ENCODE results near the gene NR2F1. TPM values are rescaled to one million over a fixed set of nuclear protein-coding genes. Genes with fewer than 3 reads are reported as not detected.

Gene NR2F1
- total RNA-seq, 1 experiment from 2014 or later: 1.3 TPM

- DNase-seq: no peak
- intact Hi-C loops (cut with micrococcal nuclease; ENCODE audit: unreplicated experiment): no loop called here
- TF ChIP-seq CTCF (conservative IDR thresholded peaks at IDR 0.05) (no peak), EZH2 (IDR thresholded peaks at IDR 0.05; ENCODE audit: low read depth) (no peak)
- H3K9me2 ChIP-seq (ENCODE audit: insufficient read depth): no peaks in the 10 kb centered on the region
- H3F3A ChIP-seq (ENCODE audit: insufficient read depth, low read depth): peaks cover 12% of the 10 kb centered on the region; the same call in 1 of the 2 replicates
- H3K36me3 ChIP-seq (ENCODE audit: low read depth): no peaks in the 10 kb centered on the region
- no peak overlapping the region for H3K4me3 ChIP-seq
- H4K20me1 ChIP-seq (ENCODE audit: insufficient read depth): no peaks in the 10 kb centered on the region
- BruUV-seq (replicated peaks): no TSS peak
- no peaks in the 10 kb centered on the region for H3K79me2 ChIP-seq (ENCODE audit: low read depth)
- no peaks in the 10 kb centered on the region for H3K27me3 ChIP-seq (ENCODE audit: insufficient read depth, low read depth)
- H2AFZ ChIP-seq: no peak overlapping the region
- H3K27ac ChIP-seq: no peak overlapping the region
- no peaks in the 10 kb centered on the region for H3K9me3 ChIP-seq (ENCODE audit: insufficient read depth, low read depth)
- POLR2A ChIA-PET (ENCODE audit: unreplicated experiment): no interaction called here
- CTCF ChIA-PET: interaction anchor here (0.6 kb wide), 1 partner anchor 10 kb away, joined by 5 read pairs; no protein-coding TSS in a partner anchor
- peaks cover 20% of the 10 kb centered on the region for H3K4me1 ChIP-seq (replicated peaks; ENCODE audit: insufficient read depth)
- H3K4me2 ChIP-seq: no peak overlapping the region
These were observed 20.2 kb downstream of the NR2F1 start for GRCh38 chr5:93603078-93603792.

- CTCF ChIA-PET: interaction anchor here (0.6 kb wide), 1 partner anchor 9 kb away, joined by 5 read pairs; no protein-coding TSS in a partner anchor
- no peaks in the 10 kb centered on the region for H3K9me3 ChIP-seq (ENCODE audit: insufficient read depth, low read depth)
- no peak overlapping the region for H3K27ac ChIP-seq
- POLR2A ChIA-PET (ENCODE audit: unreplicated experiment): no interaction called here
- H3F3A ChIP-seq (ENCODE audit: insufficient read depth, low read depth): peaks cover 14% of the 10 kb centered on the region; the same call in 1 of the 2 replicates
- H3K4me1 ChIP-seq (replicated peaks; ENCODE audit: insufficient read depth): peaks cover 21% of the 10 kb centered on the region
- no peaks in the 10 kb centered on the region for H3K27me3 ChIP-seq (ENCODE audit: insufficient read depth, low read depth)
- no peak overlapping the region for H3K4me2 ChIP-seq
- no peak for TF ChIP-seq CTCF (conservative IDR thresholded peaks at IDR 0.05)
- TF ChIP-seq EZH2 (IDR thresholded peaks at IDR 0.05; ENCODE audit: low read depth): no peak
- no peak overlapping the region for H2AFZ ChIP-seq
- BruUV-seq (replicated peaks): no TSS peak
- DNase-seq: no peak
- no peaks in the 10 kb centered on the region for H3K36me3 ChIP-seq (ENCODE audit: low read depth)
- H3K79me2 ChIP-seq (ENCODE audit: low read depth): no peaks in the 10 kb centered on the region
- intact Hi-C loops (cut with micrococcal nuclease; ENCODE audit: unreplicated experiment): no loop called here
- H3K9me2 ChIP-seq (ENCODE audit: insufficient read depth): no peaks in the 10 kb centered on the region
- H4K20me1 ChIP-seq (ENCODE audit: insufficient read depth): no peaks in the 10 kb centered on the region
- no peak overlapping the region for H3K4me3 ChIP-seq
These were observed 21.0 kb downstream of the NR2F1 start for GRCh38 chr5:93603793-93604643.

GRCh38 chr5:93604644-93605515 is 21.9 kb downstream of the NR2F1 start:
- no TSS peak for BruUV-seq (replicated peaks)
- Histone ChIP-seq H3K27ac (no peak overlapping the region), H3F3A (ENCODE audit: insufficient read depth, low read depth) (peaks cover 14% of the 10 kb centered on the region; the same call in 1 of the 2 replicates), H3K36me3 (ENCODE audit: low read depth) (no peaks in the 10 kb centered on the region), H4K20me1 (ENCODE audit: insufficient read depth) (no peaks in the 10 kb centered on the region), H3K4me2 (no peak overlapping the region), H3K27me3 (ENCODE audit: insufficient read depth, low read depth) (no peaks in the 10 kb centered on the region), H2AFZ (no peak overlapping the region), H3K4me3 (no peak overlapping the region), H3K79me2 (ENCODE audit: low read depth) (no peaks in the 10 kb centered on the region), H3K9me2 (ENCODE audit: insufficient read depth) (no peaks in the 10 kb centered on the region), H3K9me3 (ENCODE audit: insufficient read depth, low read depth) (no peaks in the 10 kb centered on the region), H3K4me1 (replicated peaks; ENCODE audit: insufficient read depth) (peaks cover 21% of the 10 kb centered on the region)
- TF ChIP-seq EZH2 (IDR thresholded peaks at IDR 0.05; ENCODE audit: low read depth) (no peak), CTCF (conservative IDR thresholded peaks at IDR 0.05) (no peak)
- DNase-seq: no peak
- ChIA-PET POLR2A (ENCODE audit: unreplicated experiment) (no interaction called here), CTCF (interaction anchor here (0.7 kb wide), 1 partner anchor 176 kb away, joined by 3 read pairs; no protein-coding TSS in a partner anchor)
- intact Hi-C loops (cut with micrococcal nuclease; ENCODE audit: unreplicated experiment): no loop called here
